ENCODE data around the gene MTMR12.
"Not testable (repeated sequence)": the region's sequence is repeated elsewhere in the genome, so short reads cannot be mapped to it uniquely, and the experiment has no call there.

MTMR12 gene

DNA sequence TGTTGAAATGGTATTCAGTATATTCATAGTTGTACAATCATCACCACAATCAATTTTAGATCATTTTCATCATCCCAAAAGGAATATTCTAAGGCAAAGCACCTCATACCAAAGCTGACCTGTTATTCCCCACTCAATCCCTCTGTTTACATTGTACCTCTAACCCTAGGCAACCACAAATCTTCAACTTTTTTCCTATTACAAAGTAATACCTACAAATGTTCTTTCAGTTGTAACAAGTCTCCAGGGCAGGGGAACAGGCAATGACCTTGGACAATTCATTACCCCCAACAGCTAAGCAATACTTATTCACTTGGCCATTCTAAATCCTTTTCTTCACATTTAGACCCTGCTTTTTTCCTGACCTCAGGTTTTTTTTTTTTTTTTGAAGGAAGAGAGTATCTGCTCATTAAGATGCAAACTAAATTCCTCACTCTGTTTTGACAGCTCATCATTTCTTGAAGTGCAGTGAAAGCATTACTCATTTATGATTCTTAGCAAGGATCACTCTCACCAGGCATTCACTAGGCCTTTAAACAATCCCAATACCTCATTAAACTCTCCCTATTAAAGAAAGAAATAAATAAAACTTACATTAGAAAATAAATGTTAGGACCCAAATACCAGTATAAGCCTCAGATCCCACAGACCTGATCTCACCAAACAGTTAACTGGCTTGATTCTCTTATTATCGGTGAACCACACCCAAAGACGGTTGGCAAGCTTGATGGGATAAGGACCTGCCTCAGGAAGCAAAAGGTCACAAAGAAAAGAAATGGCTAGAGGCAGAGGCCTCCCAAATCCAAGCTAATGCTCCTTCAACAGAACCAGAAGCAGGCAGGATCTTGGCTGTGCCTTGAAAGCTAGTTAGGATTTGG, 15.3 kb downstream of the MTMR12 start:
- Mint-ChIP-seq H3K4me3 (no peak overlapping the region), H3K36me3 (peaks cover 15% of the 10 kb centered on the region)

GRCh38 chr5:32295966-32296772, 16.6 kb downstream of the MTMR12 start:
- H3K27ac Mint-ChIP-seq; H3K4me3 Mint-ChIP-seq; H3K27me3 Mint-ChIP-seq; H3K9me3 Mint-ChIP-seq (ENCODE audit: low read depth): not testable (repeated sequence)
- Mint-ChIP-seq H3K4me1 (ENCODE audit: low read depth) (peaks cover 39% of the 10 kb centered on the region), H3K36me3 (peaks cover 16% of the 10 kb centered on the region)

More for the DNA sequence above, 15.3 kb downstream of the MTMR12 start:
- H3K4me1 Mint-ChIP-seq (ENCODE audit: low read depth) = peaks cover 44% of the 10 kb centered on the region
- peak overlapping the region; percentile 13 for H3K27ac Mint-ChIP-seq
- no peaks in the 10 kb centered on the region for H3K27me3 Mint-ChIP-seq
- H3K9me3 Mint-ChIP-seq (ENCODE audit: low read depth) = no peaks in the 10 kb centered on the region

DNA sequence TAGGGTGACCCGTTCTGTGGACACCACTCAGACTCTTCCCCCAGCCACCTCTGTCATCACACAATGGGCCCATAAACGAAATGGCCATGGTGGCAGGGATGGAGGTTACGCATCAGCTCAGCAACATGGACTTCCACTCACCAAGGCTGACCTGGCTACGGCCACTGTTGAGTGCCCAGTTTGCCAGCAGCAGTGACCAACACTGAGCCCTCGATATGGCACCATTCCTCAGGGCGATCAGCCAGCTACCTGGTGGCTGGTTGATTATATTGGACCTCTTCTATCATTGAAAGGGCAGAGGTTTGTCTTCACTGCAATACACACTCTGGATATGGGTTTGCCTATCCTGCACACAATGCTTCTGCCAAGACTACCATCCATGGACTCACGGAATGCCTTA, 21.1 kb downstream of the MTMR12 start:
- H3K9me3 Mint-ChIP-seq (ENCODE audit: low read depth) = no peaks in the 10 kb centered on the region
- no peak overlapping the region for H3K27ac Mint-ChIP-seq
- peaks cover 17% of the 10 kb centered on the region for H3K36me3 Mint-ChIP-seq
- peaks cover 37% of the 10 kb centered on the region for H3K4me1 Mint-ChIP-seq (ENCODE audit: low read depth)
- H3K4me3 Mint-ChIP-seq = no peak overlapping the region
- H3K27me3 Mint-ChIP-seq = no peaks in the 10 kb centered on the region

GRCh38 chr5:32290922-32291321, 21.8 kb downstream of the MTMR12 start:
- H3K4me1 Mint-ChIP-seq (ENCODE audit: low read depth) = peaks cover 40% of the 10 kb centered on the region
- H3K9me3 Mint-ChIP-seq (ENCODE audit: low read depth) = no peaks in the 10 kb centered on the region
- H3K27ac Mint-ChIP-seq = no peak overlapping the region
- peaks cover 17% of the 10 kb centered on the region for H3K36me3 Mint-ChIP-seq
- no peak overlapping the region for H3K4me3 Mint-ChIP-seq
- H3K27me3 Mint-ChIP-seq = no peaks in the 10 kb centered on the region

DNA sequence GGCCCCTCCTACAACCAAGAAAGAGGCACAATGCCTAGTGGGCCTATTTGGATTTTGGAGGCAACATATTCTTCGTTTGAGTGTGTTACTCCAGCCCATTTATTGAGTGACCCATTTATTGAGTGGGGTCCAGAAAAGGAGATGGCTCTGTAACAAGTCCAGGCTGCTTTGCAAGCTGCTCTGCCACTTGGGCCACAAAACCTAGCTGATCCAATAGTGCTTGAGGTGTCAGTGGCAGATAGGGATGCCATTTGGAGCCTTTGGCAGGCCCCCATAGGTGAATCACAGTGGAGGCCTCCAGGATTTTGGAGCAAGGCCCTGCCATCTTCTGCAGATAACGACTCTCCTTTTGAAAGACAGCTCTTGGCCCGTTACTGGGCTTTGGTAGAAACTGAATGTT, 22.2 kb downstream of the MTMR12 start:
- H3K4me3 Mint-ChIP-seq; H3K27me3 Mint-ChIP-seq; H3K27ac Mint-ChIP-seq; H3K9me3 Mint-ChIP-seq (ENCODE audit: low read depth): not testable (repeated sequence)
- Mint-ChIP-seq H3K4me1 (ENCODE audit: low read depth) (peaks cover 44% of the 10 kb centered on the region), H3K36me3 (peaks cover 17% of the 10 kb centered on the region)

DNA sequence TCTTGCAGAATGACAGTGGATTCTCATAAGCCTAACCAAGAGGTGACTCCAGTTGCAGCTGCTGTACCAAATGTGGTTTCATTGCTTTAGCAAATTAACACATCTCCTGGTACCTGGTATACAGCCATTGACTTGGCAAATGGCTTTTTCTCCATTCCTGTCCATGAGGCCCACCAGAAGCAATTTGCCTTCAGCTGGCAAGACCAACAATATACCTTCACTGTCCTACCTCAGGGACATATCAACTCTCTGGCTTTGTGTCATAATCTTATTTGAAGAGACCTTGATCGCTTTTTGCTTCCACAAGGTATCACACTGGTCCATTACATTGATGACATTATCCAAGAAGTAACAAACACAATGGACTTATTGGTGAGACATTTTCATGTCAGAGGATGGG, 22.8 kb downstream of the MTMR12 start:
- H3K27me3 Mint-ChIP-seq; H3K27ac Mint-ChIP-seq; H3K9me3 Mint-ChIP-seq (ENCODE audit: low read depth); H3K4me3 Mint-ChIP-seq: not testable (repeated sequence)
- peaks cover 45% of the 10 kb centered on the region for H3K4me1 Mint-ChIP-seq (ENCODE audit: low read depth)
- peaks cover 17% of the 10 kb centered on the region for H3K36me3 Mint-ChIP-seq

GRCh38 chr5:32288135-32288534, 24.6 kb downstream of the MTMR12 start:
- H3K36me3 Mint-ChIP-seq = peaks cover 11% of the 10 kb centered on the region
- not testable (repeated sequence) for H3K4me3 Mint-ChIP-seq; H3K9me3 Mint-ChIP-seq (ENCODE audit: low read depth); H3K27ac Mint-ChIP-seq; H3K27me3 Mint-ChIP-seq
- H3K4me1 Mint-ChIP-seq (ENCODE audit: low read depth) = peaks cover 46% of the 10 kb centered on the region

- not testable (repeated sequence) for H3K4me3 Mint-ChIP-seq
- peaks cover 43% of the 10 kb centered on the region for H3K4me1 Mint-ChIP-seq (ENCODE audit: low read depth)
Observed at GRCh38 chr5:32287525-32287924, 25.2 kb downstream of the MTMR12 start.

GRCh38 chr5:32285510-32286138, 27.1 kb downstream of the MTMR12 start:
- H3K27ac Mint-ChIP-seq = no peak overlapping the region

More at GRCh38 chr5:32287525-32287924, 25.2 kb downstream of the MTMR12 start:
- not testable (repeated sequence) for H3K36me3 Mint-ChIP-seq; H3K9me3 Mint-ChIP-seq (ENCODE audit: low read depth); H3K27ac Mint-ChIP-seq; H3K27me3 Mint-ChIP-seq

DNA sequence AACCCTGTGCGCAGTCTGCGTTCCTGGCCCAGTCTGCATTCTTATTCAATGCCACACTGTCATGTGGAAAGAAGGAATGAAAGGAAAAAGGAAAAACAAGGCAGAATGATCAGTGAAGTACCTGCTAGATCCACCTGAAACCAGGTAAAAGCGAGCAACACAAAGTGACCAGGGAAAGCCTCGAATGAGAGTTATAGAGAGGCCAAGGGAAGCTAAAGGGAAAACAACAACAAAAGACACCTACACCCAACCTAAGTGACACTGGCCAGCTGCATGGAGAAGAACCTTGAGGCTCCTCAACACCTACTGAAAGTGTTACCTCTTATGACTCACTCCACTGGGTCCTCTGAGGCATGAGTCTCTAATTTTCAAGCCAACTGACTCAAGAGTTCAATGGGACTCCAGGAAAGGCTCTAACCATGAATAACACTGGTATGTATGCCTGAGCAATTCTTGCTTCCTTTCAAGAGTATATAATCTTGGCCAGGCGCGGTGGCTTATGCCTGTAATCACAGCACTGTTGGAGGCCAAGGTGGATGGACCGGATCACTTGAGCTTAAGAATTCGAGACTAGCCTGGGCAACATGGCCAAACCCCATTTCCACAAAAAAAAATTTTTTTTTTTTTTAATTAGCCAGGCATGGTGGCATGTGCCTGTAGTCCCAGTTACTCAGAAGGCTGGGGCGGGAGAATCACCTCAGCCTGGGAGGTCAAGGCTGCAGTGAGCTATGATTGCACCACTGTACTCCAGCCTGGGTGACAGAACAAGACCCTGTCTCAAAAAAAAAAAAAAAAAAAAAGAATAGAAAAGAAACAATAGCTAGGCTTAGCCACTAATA, 29.0 kb downstream of the MTMR12 start:
- Mint-ChIP-seq H3K4me3 (no peak overlapping the region), H3K27ac (no peak overlapping the region), H3K9me3 (ENCODE audit: low read depth) (no peaks in the 10 kb centered on the region), H3K36me3 (peaks cover 7% of the 10 kb centered on the region), H3K27me3 (no peaks in the 10 kb centered on the region), H3K4me1 (ENCODE audit: low read depth) (peaks cover 51% of the 10 kb centered on the region)

More at GRCh38 chr5:32285510-32286138, 27.1 kb downstream of the MTMR12 start:
- H3K27me3 Mint-ChIP-seq = no peaks in the 10 kb centered on the region
- no peak overlapping the region for H3K4me3 Mint-ChIP-seq
- H3K9me3 Mint-ChIP-seq (ENCODE audit: low read depth) = no peaks in the 10 kb centered on the region
- peaks cover 46% of the 10 kb centered on the region for H3K4me1 Mint-ChIP-seq (ENCODE audit: low read depth)
- H3K36me3 Mint-ChIP-seq = peaks cover 3% of the 10 kb centered on the region

- no peaks in the 10 kb centered on the region for H3K9me3 Mint-ChIP-seq (ENCODE audit: low read depth)
- no peak overlapping the region for H3K4me3 Mint-ChIP-seq
- peaks cover 7% of the 10 kb centered on the region for H3K36me3 Mint-ChIP-seq
- no peaks in the 10 kb centered on the region for H3K27me3 Mint-ChIP-seq
- peaks cover 50% of the 10 kb centered on the region for H3K4me1 Mint-ChIP-seq (ENCODE audit: low read depth)
- no peak overlapping the region for H3K27ac Mint-ChIP-seq
Observed at GRCh38 chr5:32283061-32283460, 29.7 kb downstream of the MTMR12 start.

GRCh38 chr5:32282633-32283032, 30.1 kb downstream of the MTMR12 start:
- Mint-ChIP-seq H3K27ac (no peak overlapping the region), H3K27me3 (no peaks in the 10 kb centered on the region), H3K4me1 (ENCODE audit: low read depth) (peaks cover 55% of the 10 kb centered on the region), H3K4me3 (no peak overlapping the region), H3K36me3 (peaks cover 7% of the 10 kb centered on the region), H3K9me3 (ENCODE audit: low read depth) (no peaks in the 10 kb centered on the region)

GRCh38 chr5:32281378-32282133, 31.2 kb downstream of the MTMR12 start:
- H3K4me3 Mint-ChIP-seq; H3K27me3 Mint-ChIP-seq; H3K9me3 Mint-ChIP-seq (ENCODE audit: low read depth); H3K36me3 Mint-ChIP-seq: not testable (repeated sequence)
- H3K27ac Mint-ChIP-seq = peak overlapping the region; percentile 54
- H3K4me1 Mint-ChIP-seq (ENCODE audit: low read depth) = peaks cover 56% of the 10 kb centered on the region

GRCh38 chr5:32280656-32281081, 32.1 kb downstream of the MTMR12 start:
- Mint-ChIP-seq H3K27me3 (no peaks in the 10 kb centered on the region), H3K4me1 (ENCODE audit: low read depth) (peaks cover 58% of the 10 kb centered on the region), H3K36me3 (peaks cover 7% of the 10 kb centered on the region), H3K4me3 (peak overlapping the region; percentile 4), H3K27ac (peak overlapping the region; percentile 35), H3K9me3 (ENCODE audit: low read depth) (no peaks in the 10 kb centered on the region)

Measured in activated naive CD8-positive, alpha-beta T cell (primary cell).